HT1080 (cell line): Measurements from ENCODE around the gene LNX1. TPM values are rescaled to one million over a fixed set of nuclear protein-coding genes. Genes with fewer than 3 reads are reported as not detected.

Experiments used
- total RNA-seq: library from RNA; depleted of rRNA; stranded (reverse); fragments of >200 nt; shearing (Covaris generic); gene quantifications from 2 replicates; pipeline ENCODE4 v1.2.3, GENCODE V29; 2014; rRNA removed

Gene LNX1
- total RNA-seq, 1 experiment from 2014 or later: 0.87 TPM

Other genes with a start within 250 kb of the LNX1 start
- 22.4 and 28.0 TPM in 2 replicates for gene SCFD2, start 225.4 kb downstream of the LNX1 start, total RNA-seq
- gene FIP1L1, start 213.8 kb downstream of the LNX1 start, total RNA-seq: 46.3 and 46.4 TPM in 2 replicates